ENCODE results near the gene CDK2AP2. TPM values are rescaled to one million over a fixed set of nuclear protein-coding genes. Genes with fewer than 3 reads are reported as not detected.
"Not testable (repeated sequence)": the region's sequence is repeated elsewhere in the genome, so short reads cannot be mapped to it uniquely, and the experiment has no call there.

The CDK2AP2 gene
- total RNA-seq, 3 donors from 2014 or later (not counting 1 experiment from before 2014, with no cell fraction given): 57.9 to 67.7 (median 65.5) TPM

DNA sequence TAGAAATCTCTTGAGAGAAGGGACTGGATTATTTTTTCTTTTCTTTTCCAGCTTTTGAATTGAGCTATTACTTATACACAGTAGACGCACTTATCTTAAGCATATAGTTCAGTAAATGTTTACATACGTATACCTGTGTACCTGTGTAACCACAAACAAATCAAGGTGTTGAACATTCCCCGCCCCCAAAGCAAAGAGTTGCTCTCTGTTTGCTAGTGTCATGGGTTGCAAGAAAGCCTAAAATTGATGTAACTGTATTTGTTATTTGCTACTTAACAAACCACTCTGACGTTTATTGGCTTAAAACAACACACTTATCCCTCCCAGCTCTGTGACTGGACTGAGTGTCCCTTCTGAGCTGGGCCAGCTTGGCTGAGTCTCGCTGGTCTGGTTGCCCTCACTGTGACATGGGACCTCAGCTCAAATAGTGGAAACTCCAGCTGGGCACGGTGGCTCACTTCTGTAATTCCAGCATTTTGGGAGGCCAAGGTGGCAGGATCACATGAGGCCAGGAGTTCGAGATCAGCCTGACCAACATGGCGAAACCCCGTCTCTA is 40.7 kb upstream of the CDK2AP2 start:
- Histone ChIP-seq H3K27me3 (ENCODE audit: control insufficient read depth, insufficient read depth, low read length) (no peaks in the 10 kb centered on the region), H3K4me3 (ENCODE audit: low read length) (no peak overlapping the region), H3K9me3 (ENCODE audit: control insufficient read depth, insufficient read depth, low read length) (no peaks in the 10 kb centered on the region), H3K4me1 (ENCODE audit: control insufficient read depth, insufficient read depth, low read length) (no peaks in the 10 kb centered on the region), H3K36me3 (ENCODE audit: control insufficient read depth, insufficient read depth, low read length) (no peaks in the 10 kb centered on the region), H3K27ac (ENCODE audit: low read length) (no peak overlapping the region)
- Mint-ChIP-seq H3K27ac (no peak overlapping the region), H3K9me3 (no peaks in the 10 kb centered on the region), H3K4me1 (no peaks in the 10 kb centered on the region), H3K27me3 (ENCODE audit: low read depth in 2 of 2) (peaks cover 6 to 7% of the 10 kb centered on the region in 2 donors), H3K4me3 (no peak overlapping the region), H3K36me3 (no peaks in the 10 kb centered on the region)
- TF ChIP-seq, protein P1, sequence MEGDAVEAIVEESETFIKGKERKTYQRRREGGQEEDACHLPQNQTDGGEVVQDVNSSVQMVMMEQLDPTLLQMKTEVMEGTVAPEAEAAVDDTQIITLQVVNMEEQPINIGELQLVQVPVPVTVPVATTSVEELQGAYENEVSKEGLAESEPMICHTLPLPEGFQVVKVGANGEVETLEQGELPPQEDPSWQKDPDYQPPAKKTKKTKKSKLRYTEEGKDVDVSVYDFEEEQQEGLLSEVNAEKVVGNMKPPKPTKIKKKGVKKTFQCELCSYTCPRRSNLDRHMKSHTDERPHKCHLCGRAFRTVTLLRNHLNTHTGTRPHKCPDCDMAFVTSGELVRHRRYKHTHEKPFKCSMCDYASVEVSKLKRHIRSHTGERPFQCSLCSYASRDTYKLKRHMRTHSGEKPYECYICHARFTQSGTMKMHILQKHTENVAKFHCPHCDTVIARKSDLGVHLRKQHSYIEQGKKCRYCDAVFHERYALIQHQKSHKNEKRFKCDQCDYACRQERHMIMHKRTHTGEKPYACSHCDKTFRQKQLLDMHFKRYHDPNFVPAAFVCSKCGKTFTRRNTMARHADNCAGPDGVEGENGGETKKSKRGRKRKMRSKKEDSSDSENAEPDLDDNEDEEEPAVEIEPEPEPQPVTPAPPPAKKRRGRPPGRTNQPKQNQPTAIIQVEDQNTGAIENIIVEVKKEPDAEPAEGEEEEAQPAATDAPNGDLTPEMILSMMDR (IDR thresholded peaks at IDR 0.05): no peak
- ATAC-seq: no peak
- DNase-seq: no peak
- intact Hi-C loops (cut with micrococcal nuclease): no loop called here
- 87% methylated on average over 8 of the region's 9 CpGs for WGBS (ENCODE audit: insufficient coverage)

- H3K4me1 Mint-ChIP-seq; H3K27ac Mint-ChIP-seq; intact Hi-C loops (cut with micrococcal nuclease); H3K9me3 Mint-ChIP-seq; H3K36me3 Mint-ChIP-seq; H3K27ac ChIP-seq (ENCODE audit: low read length); H3K27me3 ChIP-seq (ENCODE audit: control insufficient read depth, insufficient read depth, low read length); DNase-seq; ATAC-seq; H3K9me3 ChIP-seq (ENCODE audit: control insufficient read depth, insufficient read depth, low read length); H3K4me3 Mint-ChIP-seq; H3K4me1 ChIP-seq (ENCODE audit: control insufficient read depth, insufficient read depth, low read length); H3K27me3 Mint-ChIP-seq (ENCODE audit: low read depth in 2 of 2); H3K4me3 ChIP-seq (ENCODE audit: low read length); H3K36me3 ChIP-seq (ENCODE audit: control insufficient read depth, insufficient read depth, low read length): not testable (repeated sequence)
- 95% methylated on average over 2 of the region's 4 CpGs for WGBS (ENCODE audit: insufficient coverage)
These were observed 40.1 kb upstream of the CDK2AP2 start for GRCh38 chr11:67548112-67548511.

- H3K27ac ChIP-seq (ENCODE audit: low read length): no peak overlapping the region
- intact Hi-C loops (cut with micrococcal nuclease): no loop called here
- Mint-ChIP-seq H3K9me3 (no peaks in the 10 kb centered on the region), H3K4me3 (no peak overlapping the region), H3K36me3 (no peaks in the 10 kb centered on the region), H3K27ac (no peak overlapping the region), H3K27me3 (ENCODE audit: low read depth in 2 of 2) (peaks cover 0 to 6% of the 10 kb centered on the region in 2 donors), H3K4me1 (no peaks in the 10 kb centered on the region)
- H3K27me3 ChIP-seq (ENCODE audit: control insufficient read depth, insufficient read depth, low read length): no peaks in the 10 kb centered on the region
- no peak for ATAC-seq
- no peaks in the 10 kb centered on the region for H3K9me3 ChIP-seq (ENCODE audit: control insufficient read depth, insufficient read depth, low read length)
- no peak for DNase-seq
- 85% methylated on average over 8 of the region's 8 CpGs for WGBS (ENCODE audit: insufficient coverage)
- H3K36me3 ChIP-seq (ENCODE audit: control insufficient read depth, insufficient read depth, low read length): no peaks in the 10 kb centered on the region
- no peak overlapping the region for H3K4me3 ChIP-seq (ENCODE audit: low read length)
- TF ChIP-seq, protein P1 (IDR thresholded peaks at IDR 0.05): no peak
- no peaks in the 10 kb centered on the region for H3K4me1 ChIP-seq (ENCODE audit: control insufficient read depth, insufficient read depth, low read length)
These were observed 37.3 kb upstream of the CDK2AP2 start for GRCh38 chr11:67545280-67545679.

- no peak overlapping the region for H3K4me3 Mint-ChIP-seq
- intact Hi-C loops (cut with micrococcal nuclease): no loop called here
- peaks cover 0 to 3% of the 10 kb centered on the region in 2 donors for H3K27me3 Mint-ChIP-seq (ENCODE audit: low read depth in 2 of 2)
- Histone ChIP-seq H3K36me3 (ENCODE audit: control insufficient read depth, insufficient read depth, low read length) (no peaks in the 10 kb centered on the region), H3K9me3 (ENCODE audit: control insufficient read depth, insufficient read depth, low read length) (no peaks in the 10 kb centered on the region), H3K4me1 (ENCODE audit: control insufficient read depth, insufficient read depth, low read length) (no peaks in the 10 kb centered on the region), H3K27ac (ENCODE audit: low read length) (no peak overlapping the region), H3K27me3 (ENCODE audit: control insufficient read depth, insufficient read depth, low read length) (no peaks in the 10 kb centered on the region), H3K4me3 (ENCODE audit: low read length) (no peak overlapping the region)
- ATAC-seq: no peak
- no peak overlapping the region for H3K27ac Mint-ChIP-seq
- TF ChIP-seq, protein P1 (IDR thresholded peaks at IDR 0.05): no peak
- DNase-seq: no peak
- H3K36me3 Mint-ChIP-seq: no peaks in the 10 kb centered on the region
- 91% methylated on average over 10 of the region's 10 CpGs for WGBS (ENCODE audit: insufficient coverage)
- H3K9me3 Mint-ChIP-seq: no peaks in the 10 kb centered on the region
- H3K4me1 Mint-ChIP-seq: no peaks in the 10 kb centered on the region
These were observed 36.8 kb upstream of the CDK2AP2 start for GRCh38 chr11:67544616-67545242.

All from natural killer cell (primary cell).